SU-DHL-6 (cell line): Measurements from ENCODE around the gene ZBTB47.

Source experiments
- EZH2phosphoT487 ChIP-seq: fragments of 200-600 bp; sonication (generic), shearing (Covaris generic); conservative IDR thresholded peaks from 2 replicates; pipeline ENCODE4 v1.6.1; 2018; ENCODE audit warnings: mild to moderate bottlenecking, antibody characterized with exemption, low read length, moderate library complexity, mixed read lengths
- TF ChIP-seq, protein P1 (sequence below): fragments of 200-600 bp; sonication (generic); IDR thresholded peaks from one replicate; pipeline ENCODE4 v1.5.1; 2017; ENCODE audit warnings: antibody characterized with exemption, mild to moderate bottlenecking, low read length, moderate library complexity; ENCODE audit not compliant: insufficient read depth, poor library complexity, severe bottlenecking

DNA sequence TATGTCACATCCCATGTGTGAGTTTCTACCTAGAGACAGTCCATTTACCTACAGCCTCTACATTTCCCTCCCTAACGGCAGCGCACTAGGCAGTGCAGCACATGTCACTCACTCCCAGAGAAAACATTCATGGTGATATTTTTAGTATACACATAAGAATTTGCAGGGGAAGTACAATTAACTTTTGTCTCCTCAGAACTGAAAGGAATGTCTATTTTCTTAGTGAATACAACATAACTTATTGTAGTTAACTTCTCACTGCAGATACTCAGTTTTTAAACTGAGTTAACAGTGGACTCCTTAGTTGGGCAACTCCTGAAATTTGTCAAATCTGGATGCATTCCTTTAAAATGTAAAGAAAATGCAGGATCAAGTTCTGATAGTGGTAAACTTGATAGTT is 4.5 kb upstream of the ZBTB47 start:
- TF ChIP-seq, protein P1, sequence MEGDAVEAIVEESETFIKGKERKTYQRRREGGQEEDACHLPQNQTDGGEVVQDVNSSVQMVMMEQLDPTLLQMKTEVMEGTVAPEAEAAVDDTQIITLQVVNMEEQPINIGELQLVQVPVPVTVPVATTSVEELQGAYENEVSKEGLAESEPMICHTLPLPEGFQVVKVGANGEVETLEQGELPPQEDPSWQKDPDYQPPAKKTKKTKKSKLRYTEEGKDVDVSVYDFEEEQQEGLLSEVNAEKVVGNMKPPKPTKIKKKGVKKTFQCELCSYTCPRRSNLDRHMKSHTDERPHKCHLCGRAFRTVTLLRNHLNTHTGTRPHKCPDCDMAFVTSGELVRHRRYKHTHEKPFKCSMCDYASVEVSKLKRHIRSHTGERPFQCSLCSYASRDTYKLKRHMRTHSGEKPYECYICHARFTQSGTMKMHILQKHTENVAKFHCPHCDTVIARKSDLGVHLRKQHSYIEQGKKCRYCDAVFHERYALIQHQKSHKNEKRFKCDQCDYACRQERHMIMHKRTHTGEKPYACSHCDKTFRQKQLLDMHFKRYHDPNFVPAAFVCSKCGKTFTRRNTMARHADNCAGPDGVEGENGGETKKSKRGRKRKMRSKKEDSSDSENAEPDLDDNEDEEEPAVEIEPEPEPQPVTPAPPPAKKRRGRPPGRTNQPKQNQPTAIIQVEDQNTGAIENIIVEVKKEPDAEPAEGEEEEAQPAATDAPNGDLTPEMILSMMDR = no peak
- TF ChIP-seq EZH2phosphoT487 = no peak
